ENCODE measurements around the gene WDR77.

WDR77 gene

DNA sequence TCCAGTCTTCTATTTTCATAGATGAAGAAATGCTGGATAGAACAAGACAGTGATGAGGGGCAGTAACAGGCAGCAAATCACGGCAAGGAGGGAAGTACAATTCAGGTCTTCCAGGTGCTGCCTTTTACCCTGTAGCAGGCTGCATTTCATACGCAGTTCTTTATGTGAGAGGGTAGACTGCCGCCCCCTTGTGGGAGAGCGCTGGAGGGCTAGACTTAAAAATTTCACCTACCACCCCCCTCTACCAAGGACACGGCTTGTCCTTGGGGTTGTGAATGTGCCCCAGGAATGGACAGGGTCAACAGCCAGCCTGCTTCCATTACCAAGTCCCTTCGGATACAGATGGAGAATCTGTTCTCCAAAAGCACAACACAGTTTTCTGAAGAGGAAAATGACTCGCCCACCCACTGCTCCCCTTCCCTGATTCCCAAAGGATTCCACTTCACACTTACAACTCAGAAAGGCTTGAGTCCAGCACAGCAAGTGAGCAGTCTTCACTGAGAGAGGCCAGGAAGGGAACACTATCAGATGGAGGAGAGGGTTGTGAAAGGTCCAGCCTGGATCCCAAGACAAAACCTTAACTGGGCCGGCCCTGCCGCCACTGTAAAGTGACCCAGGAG, 7.4 kb downstream of the WDR77 start:
- DNase-seq (ENCODE audit: insufficient read length, low spot score), result no peak
- no peak for FAIRE-seq

DNA sequence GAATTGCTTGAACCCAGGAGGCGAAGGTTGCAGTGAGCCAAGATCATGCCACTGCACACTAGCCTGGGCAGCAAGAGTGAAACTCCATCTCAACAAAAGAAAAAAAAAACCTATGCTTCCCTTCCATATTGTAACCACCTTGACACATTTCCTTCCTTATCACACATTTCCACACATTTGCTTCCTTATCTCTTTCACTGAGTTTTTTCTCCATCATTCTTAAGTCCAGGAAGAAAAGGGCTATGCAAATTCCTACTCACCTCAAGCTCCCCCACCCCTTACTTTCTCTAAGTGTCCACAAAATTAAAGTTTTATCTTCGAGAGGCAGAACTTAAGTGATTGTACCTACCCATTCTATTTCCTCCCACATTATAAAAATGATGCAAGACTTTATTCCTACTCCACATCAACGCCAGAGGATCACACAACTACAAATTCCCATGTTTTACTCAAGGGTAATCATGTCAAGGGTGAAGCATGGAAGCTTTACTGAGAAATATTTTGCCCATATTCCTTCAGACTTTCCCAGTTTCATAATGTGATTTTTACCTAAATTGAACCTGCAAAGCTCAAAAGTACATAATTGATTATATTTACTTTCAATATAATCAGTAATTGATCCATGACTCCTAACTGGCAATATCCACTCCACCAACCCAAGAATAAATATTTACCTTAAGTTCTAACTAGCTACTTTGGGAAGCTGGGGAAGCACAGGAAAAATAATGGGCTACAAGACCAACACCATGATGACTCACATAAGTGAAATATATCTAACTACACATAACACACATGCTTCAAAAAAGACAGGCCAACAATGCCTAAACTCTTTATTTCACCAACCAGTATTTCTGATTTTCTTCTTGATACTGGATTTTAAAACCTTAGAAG, 9.3 kb downstream of the WDR77 start:
- FAIRE-seq, result no peak
- DNase-seq (ENCODE audit: insufficient read length, low spot score), result no peak

DNA sequence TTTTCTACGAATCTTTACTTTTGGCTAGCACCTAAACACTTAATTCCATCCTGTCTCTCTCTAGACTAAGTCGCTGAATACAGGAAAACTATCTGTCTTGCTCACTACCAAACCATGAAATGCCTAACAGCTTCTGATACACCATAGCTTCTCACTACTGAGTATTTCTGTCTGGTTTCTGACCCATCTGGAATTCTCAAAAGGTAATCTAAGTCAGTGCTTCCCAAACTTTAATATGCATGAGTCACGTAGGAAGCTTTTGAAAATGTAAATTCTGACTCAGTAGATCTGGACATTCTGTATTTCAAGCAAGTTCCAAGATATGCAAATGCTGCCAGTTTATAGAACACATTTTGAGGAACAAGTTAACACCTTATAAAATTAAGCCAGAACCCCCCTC, 12.3 kb downstream of the WDR77 start:
- DNase-seq (ENCODE audit: insufficient read length, low spot score) (no peak), FAIRE-seq (no peak)

DNA sequence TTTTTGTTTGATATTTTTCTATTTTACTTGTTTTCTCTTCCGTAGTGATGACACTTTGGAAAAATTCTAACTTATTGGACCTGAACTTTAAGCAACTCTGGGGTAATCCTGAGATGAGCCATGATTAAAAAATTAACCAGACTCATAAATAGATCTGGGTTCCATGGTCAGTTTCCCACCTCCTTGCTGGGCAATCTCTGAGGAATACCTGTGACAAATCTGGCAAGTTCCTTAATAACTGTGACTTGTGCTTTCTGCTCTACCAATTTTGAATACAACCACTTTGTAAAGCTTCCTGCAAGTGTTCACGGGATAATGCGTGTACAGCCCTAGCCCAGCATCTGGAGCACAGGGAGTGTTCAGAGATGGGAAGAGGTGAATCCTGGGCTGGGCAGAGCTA, 24.8 kb downstream of the WDR77 start:
- no peak for DNase-seq (ENCODE audit: insufficient read length, low spot score)
- FAIRE-seq, result no peak

DNA sequence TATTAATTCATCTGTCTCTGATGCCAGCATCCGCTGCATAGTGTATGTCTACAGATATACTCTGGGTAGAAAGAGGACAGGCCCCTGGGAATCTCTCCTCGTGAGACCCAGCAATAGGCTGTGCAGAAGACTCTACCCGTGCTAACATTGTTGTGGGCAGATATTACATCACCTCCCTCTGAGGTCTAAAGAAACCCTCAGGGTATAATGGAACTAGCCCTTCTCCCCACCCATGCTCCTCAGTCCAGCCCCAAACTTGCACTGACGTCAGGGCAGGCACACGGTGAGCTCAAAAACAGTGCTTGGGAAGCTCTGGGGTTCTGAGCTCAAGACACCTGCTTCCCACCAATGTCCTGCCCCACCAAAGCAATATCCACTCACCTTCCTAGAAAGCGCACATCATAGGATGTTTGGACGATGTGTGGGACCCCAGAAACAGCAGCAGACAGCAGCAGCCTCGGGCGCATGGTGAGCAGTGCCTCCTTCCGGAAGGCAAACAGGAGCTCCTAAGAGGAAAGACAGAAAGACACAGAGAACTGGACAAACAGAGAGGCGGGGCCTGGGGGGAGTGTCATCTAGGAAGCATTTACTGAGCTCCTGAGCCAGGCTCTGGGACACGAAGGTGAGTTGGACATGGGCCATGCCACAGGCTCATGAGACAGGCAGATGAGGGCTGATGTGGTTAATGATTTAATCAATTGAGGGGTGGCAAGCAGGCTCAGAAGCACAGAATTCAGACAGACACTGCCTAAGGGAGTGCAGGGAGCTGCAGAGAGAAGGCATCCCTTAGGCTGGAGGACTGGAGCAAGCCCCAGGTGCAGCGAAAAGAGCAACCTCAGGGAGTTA, 26.3 kb downstream of the WDR77 start:
- FAIRE-seq, result no peak
- no peak for DNase-seq (ENCODE audit: insufficient read length, low spot score)

DNA sequence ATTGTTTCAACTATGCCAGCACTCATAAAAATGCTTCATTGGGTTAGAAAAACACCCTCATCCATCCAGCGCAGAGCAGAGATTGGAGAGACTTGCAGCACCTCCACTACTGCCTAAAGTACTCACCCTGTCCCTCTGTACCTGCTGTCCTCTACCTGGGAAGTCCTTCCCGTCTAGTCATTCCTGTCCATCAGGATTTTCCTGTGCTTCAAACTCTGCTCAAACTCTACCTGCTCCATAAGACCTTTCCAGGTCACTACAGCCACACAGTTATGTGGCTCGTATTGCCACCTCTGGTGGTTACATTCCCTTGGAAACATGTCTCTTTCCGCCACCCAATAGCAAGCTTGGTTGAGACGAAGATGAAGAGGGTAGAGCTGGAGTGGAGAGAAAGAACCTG, 28.7 kb downstream of the WDR77 start:
- no peak for FAIRE-seq
- DNase-seq (ENCODE audit: insufficient read length, low spot score), result no peak

DNA sequence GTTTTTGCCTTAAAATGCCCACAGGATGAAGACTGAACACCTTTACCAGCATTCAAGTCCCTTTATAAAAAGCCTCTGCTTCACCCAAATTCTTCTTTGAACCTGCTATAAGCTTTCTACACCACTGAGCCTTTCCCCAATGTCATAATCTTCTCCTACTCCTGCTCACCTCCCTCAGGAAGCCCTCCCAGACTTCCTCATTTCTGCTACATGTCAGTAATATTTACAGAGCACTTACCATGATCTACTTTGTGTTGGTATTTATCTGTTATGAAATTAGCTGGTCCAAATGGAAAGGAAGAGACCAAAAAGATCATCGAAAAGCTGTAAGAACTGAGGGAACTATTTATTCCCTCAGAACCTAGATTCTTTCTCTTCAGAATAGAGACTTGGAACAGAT, 30.0 kb downstream of the WDR77 start:
- DNase-seq (ENCODE audit: insufficient read length, low spot score), result no peak
- FAIRE-seq, result no peak

DNA sequence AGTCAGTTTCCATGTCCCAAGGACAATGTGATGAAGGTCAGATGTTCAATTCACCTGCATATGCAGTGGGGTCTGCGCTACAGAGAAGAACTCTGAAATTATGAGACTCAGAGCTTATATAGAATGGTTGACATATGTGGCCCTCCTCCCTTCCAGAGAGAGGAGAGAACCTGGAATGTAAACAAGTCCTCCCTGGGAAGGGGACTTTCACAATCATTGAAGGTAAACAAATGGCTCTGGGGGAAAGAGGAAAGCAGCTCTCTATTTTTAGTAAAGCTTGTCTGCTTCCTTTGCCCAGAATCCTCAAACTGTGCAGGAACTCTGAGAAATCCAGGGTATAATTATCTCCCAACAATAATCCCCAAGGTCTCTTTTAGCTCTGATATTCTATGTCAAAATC, 31.3 kb downstream of the WDR77 start:
- FAIRE-seq (no peak), DNase-seq (ENCODE audit: insufficient read length, low spot score) (no peak)

DNA sequence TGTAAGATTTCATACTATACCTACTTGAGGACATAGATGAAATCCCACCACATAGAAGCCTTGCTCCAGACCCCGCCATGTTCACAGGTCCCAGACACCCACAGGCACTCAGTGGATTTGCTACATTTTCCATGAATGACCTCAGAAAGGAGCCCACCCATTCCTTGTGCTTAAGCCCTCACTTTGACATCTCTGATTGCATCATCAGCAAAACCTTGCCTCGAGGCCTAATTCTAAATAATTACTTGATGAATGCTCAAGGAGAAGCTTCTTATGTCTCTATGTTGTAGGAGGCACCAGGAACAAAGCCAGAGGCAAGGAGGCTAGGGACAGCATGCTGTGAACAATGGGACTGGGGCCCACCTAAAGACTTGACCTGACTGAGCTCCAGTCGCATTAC, 33.6 kb downstream of the WDR77 start:
- DNase-seq (ENCODE audit: insufficient read length, low spot score) (no peak), FAIRE-seq (no peak)

DNA sequence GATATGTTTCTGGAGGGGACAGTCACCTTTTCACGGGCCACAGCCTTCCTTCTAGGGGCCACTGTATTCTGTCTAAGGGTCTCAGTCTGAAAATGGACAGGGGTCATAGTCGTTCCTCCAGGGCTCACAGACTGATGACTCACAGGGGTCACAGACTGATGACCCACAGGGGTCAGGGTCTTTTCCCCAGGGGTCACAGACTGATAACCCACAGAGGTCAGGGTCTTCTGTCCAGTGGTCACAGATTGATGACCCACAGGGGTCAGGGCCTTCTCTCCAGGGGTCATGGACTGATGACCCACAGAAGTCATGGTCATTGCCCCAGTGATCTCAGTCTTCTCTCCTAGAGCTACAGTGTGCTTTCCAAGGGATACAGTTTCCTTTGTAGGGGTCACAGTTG, 34.3 kb downstream of the WDR77 start:
- DNase-seq (ENCODE audit: insufficient read length, low spot score) (no peak), FAIRE-seq (no peak)

DNA sequence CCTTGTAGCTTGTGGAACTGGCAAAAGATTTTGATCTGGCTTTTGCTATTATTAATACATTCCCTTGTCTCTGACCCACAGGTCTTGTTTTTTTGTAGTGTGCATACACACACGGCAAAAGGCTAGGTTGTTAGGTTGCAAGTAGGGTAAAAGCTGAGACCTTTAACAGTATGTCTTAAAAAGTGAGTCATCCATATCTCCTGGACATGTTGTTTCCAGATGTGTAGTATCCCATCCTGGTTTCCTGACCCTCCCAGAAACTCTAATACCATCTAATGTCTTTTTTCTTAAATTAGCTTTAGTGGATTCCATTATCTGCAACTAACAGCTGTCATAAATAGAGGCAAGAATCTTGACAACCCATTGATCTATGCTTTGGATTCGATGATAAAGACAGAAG, 36.2 kb downstream of the WDR77 start:
- FAIRE-seq (no peak), DNase-seq (ENCODE audit: insufficient read length, low spot score) (no peak)

DNA sequence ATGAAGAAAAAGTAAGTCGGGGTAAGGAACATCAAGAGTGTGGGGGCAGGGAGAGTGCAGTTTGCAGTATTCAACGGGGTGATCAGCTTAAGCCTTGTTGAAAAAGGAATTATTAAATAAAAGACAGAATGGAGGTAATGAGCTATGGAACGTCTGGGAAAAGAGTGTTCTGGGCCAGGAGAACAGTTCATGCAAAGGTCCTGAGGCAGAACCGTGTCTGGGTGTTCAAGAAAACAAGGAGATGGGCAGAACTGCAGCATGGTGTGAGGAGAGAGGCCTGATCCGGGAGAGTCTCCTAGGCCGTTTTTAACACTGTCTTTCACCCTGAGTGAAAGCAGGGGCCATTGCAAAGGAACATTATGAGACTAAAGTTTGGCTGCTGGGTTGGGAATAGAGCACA, 41.8 kb downstream of the WDR77 start:
- FAIRE-seq (no peak), DNase-seq (ENCODE audit: insufficient read length, low spot score) (no peak)

DNA sequence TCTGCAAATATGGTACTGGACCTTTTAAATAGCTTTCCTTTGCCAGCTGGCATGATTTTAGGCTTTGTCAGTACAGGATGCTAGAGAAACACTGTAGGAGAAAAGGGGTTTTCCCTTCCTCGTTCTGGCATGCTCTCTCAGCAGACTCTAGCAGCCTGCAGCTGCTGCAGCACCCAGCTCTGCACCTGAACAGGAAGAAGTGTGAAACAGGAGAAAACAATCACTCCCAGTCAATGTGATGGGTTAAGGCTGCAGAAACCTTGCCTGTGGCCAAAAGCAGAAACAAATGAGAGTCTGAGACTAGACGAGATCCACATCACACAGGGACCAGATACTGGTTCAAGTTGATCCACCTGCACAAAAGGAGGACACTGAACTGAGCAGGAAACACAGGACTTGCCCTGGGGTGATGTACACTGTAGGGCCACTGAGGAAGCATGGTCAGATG, 42.7 kb downstream of the WDR77 start:
- FAIRE-seq (no peak), DNase-seq (ENCODE audit: insufficient read length, low spot score) (no peak)

DNA sequence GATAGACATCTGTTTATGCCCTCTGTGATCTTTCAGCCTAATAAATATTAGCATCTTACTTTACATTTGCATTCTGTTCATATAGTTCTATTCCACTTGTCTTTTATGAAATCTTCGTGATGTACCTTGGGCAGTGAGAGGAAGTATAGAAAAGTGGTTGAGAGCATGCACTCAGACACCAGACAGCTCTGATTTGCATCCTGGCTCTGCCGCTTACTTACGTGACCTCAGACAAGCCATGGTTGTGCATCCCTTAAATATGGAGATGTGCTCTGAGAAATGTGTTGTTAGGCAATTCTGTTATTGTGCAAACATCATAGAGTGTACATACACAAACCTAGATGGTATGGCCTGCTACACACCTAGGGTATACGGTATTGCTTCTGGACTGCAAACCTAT, 44.5 kb downstream of the WDR77 start:
- DNase-seq (ENCODE audit: insufficient read length, low spot score) (no peak), FAIRE-seq (no peak)

DNA sequence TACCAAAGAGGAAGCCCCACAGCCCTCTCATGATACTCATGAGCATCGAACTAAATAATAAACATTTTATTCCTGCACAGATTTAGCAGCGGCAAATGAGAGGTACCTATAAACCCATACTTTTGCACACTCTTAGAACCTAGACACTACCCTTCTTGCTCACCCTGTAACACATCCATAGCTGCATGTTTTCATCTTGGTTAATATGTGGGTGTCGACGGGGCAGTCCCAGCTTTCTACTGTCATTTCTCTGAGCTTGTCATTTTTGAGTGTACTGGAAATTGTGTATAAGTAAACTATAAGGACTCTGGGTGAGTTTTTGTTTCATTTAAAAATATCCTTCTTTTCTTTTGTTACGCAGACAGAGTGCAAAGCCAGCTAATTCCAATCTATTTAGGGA, 47.0 kb downstream of the WDR77 start:
- no peak for FAIRE-seq

DNA sequence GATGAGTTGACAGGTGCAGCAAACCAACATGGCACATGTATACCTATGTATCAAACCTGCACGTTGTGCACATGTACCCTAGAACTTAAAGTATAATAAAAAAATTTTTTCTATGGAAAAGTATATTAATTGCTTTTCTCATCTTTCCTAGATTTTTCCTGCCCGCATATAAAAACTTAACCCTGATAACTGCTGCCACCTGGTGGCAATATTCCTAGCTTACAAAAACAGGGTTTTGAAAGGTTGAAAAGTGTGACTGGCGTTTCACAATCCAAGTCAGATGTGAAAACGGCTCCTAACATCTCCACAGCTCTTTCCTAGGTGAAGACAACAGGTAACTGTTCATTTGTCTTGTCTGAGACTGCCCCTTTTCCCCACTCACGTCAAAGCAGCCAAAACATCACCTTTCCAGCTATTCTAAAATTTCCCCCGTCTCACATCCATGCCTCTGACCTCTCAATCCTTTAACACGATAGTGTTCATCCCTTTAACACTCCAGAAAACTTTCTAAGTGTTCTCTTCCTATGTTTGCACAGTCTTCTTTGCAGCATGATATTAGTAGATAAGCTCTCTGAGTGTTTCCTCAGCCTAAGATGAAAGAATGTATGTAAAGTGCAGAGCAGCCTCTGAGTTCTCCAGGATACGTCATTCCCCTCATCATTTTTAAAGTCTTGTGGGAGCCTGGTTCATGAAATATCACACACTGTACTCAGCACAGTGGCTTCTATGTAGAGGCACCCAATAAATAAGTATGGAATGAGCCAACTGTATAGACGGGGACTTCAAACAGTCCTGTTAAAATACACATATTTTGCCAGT, 49.1 kb downstream of the WDR77 start:
- DNase-seq (ENCODE audit: insufficient read length, low spot score), result peak; percentile 17
- no peak for FAIRE-seq

More for the DNA sequence above, 47.0 kb downstream of the WDR77 start:
- DNase-seq (ENCODE audit: insufficient read length, low spot score), result no peak

DNA sequence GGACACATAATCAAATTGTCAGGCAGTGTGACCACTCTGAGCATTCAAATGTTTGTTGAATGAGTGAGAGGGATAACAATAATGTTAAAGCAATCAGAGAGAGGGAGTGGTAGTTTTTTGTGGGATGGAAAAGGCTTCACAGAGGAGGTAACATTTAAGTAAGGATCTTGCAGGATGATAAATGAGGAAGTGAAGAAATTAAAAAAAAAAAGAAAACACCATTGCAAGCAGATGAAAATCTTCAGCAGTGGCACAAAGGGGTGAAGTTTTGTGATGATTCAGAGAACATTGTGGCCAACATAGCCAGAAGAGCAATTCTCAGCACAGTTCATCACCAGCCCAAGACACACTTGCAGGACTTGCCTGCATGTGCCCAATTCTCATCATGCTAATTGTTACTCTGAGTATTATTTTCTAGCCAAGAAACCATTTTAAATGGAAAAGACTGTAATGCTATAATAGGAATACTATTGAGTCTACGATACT, 56.6 kb downstream of the WDR77 start:
- FAIRE-seq, result no peak
- DNase-seq (ENCODE audit: insufficient read length, low spot score), result no peak

DNA sequence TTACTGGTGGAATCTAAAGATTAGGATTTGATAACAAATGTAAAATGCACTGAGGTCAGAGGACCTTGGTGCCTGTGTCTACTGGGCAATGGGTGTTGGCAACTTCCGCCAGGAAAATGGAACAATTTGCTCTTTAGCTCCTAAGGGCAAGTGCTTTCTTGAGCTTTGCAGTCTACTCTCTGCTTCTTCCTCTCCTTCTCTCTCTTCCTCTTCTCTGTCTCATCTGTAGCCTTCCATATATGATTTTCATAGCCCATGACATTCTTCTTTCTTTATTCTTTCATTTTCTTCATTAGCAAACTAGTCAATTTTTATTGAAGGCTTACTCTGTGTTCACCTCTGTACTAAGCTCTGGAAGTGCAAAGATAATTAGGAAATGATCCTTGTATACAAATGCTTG, 57.0 kb downstream of the WDR77 start:
- FAIRE-seq, result no peak
- DNase-seq (ENCODE audit: insufficient read length, low spot score), result no peak

Measured in HTR-8/SVneo (cell line).